ENCODE results near the gene KRTAP1-4.
"Not testable (repeated sequence)": the region's sequence is repeated elsewhere in the genome, so short reads cannot be mapped to it uniquely, and the experiment has no call there.

The KRTAP1-4 gene, protein sequence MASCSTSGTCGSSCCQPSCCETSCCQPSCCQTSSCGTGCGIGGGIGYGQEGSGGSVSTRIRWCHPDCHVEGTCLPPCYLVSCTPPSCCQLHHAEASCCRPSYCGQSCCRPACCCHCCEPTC

DNA sequence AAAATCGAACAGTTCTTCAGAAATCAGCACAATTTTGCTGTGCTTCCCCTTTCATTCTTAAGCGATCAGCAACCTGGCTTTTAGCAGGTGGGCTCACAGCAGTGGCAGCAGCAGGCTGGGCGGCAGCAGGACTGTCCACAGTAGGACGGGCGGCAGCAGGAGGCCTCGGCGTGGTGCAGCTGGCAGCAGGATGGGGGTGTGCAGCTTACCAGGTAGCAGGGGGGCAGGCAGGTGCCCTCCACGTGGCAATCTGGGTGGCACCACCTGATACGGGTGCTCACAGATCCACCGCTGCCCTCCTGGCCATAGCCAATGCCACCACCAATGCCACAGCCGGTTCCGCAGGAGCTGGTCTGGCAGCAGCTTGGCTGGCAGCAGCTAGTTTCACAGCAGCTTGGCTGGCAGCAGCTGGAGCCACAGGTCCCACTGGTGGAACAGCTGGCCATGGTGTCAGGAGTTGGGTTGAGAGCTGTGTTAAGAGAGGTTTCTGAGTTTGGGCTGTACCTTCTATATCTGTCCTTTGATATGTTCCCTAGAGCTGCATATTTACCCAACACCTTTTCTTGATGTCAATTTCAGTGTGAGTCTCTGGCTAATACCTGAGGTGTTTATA lies at the start of gene KRTAP1-4:
KRTAP1-4 (minus strand) TSS at position 563 of the 613 bp plus-strand sequence; CDS start at position 446, 117 bp downstream.
- FAIRE-seq, result no peak

- FAIRE-seq, result no peak
Measured at GRCh38 chr17:41076788-41077187, 46.8 kb upstream of the KRTAP1-4 start.

DNA sequence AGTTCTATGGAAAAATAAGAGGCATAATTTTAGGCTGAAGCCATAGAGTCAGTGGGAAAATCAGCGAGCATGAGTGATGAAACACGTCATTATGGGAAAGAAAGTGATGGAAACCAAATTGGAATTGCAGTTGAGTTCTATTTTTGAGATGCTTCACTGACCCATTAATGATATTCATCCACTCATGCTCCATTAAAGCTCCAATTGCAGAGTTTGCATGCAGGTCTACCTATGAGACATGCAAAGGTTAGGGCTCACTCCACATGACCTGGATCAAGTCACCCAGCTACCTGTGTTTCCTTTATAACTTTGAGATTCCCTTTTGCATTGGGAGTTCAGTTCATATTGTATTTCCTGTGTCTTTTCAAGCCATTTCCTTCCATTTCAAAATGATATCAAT lies 43.7 kb upstream of the KRTAP1-4 start:
- no peak for FAIRE-seq

- FAIRE-seq, result no peak
Measured at GRCh38 chr17:41071606-41072360, 41.8 kb upstream of the KRTAP1-4 start.

DNA sequence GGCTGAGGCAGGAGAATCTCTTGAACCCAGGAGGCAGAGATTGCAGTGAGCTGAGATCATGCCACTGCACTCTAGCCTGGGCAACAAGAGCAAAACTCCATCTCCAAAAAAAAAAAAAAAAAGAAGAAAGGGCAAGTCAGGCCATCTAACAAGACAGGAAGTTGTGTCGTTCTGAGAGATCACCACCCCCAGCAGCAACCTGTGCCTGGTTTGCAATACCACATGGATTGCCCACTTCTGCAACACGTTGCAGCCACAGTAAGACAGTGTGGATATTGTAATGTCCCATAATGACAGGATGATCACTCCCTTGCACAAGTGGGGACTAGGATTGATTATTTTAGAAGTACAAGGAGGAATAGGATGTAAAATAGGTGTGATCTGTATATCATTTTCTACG lies 39.0 kb upstream of the KRTAP1-4 start:
- FAIRE-seq, result no peak

- FAIRE-seq, result no peak
Measured at GRCh38 chr17:41067281-41067680, 37.3 kb upstream of the KRTAP1-4 start.

DNA sequence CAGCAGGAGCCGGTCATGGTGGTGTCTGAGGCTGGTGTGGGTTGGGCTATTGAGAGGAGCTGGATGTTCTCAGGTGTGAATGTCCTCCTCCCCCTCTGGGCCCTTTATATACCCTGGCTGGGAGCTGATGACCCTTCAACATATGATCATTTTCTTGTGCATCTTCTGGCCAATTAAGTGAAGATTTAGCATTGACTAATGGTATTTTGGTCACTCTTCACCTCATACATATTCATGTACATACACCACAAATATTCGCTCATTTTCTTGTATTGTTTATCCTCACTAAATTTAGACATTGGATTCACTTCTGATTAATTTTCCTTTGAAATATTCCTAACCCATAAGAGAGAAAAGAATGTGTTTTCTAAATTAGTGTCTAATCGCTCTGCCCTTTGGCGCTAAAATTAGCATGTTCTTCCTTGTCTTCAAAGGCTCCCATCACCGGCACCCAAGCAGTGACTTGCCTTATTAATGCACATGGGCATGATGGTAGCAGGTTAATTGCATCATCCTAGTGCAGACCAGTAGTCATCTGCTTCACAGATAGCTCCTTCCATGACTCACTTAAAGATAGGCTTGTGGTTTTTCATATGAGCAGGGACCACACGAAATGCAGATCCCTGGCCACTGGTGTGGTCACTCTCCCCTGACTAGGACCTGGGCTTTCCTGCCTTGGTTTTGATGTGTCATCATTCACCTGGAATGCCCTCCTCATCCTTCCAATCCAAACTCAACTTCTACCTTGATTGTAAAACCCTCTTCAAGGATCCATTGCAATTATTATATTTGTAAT lies 36.0 kb upstream of the KRTAP1-4 start, which contains the start of gene KRTAP2-4:
KRTAP2-4 (minus strand) TSS at position 51 of the 796 bp plus-strand sequence; CDS start at position 17, 34 bp downstream.
- FAIRE-seq, result no peak

DNA sequence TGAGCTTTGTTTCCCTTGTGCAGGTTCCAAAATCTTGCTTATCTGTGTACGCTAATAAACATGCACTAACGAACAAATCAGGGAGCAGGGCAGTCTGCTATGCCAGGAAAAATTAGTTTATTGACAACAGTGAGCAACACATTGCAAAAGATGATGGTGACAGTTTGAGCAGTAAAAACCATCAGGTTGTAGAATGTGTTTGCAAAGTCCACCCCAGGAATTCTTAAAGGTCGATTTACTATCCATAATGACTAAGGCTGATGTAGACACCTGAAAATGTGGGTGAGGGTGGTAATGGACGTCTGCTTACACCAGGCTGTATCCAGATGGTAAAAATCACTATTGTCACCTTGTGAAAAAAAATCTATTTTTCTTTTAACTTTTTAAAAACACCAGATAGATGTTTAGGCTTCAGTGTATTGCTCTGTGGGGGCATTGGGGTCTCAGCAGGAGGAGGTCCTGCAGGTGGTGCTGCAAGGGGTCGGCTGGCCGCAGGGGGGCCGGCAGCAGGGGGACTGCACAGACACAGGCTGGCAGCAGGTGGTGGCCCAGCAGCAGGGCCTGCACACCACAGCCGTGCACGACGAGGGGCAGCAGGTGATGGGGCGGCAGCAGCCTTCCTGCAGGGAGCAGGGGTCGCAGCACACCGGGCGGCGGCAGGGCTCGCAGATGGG lies 35.2 kb upstream of the KRTAP1-4 start:
- not testable (repeated sequence) for FAIRE-seq

DNA sequence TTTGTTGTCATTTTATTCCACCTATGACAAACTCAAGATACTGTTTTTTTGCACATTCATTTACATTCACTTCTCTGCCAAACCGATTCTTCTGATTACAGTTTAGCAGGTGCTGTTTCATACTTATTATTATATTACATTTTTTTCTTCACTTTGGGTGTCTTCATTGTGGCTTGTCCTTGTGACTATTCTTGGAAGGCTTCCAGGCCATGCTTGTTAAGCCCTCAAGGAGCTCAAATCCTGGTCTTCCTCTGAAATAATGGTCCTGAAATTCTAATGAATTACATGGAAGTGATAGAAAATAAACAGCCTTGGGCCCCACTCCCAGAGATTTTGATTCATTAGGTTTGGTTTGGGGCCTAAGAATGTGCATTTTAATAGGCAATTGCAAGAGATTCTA lies 34.3 kb upstream of the KRTAP1-4 start:
- FAIRE-seq, result no peak

- no peak for FAIRE-seq
Measured at GRCh38 chr17:41063449-41063848, 33.5 kb upstream of the KRTAP1-4 start.

GRCh38 chr17:41061964-41062363 lies 32.0 kb upstream of the KRTAP1-4 start:
- FAIRE-seq, result no peak

DNA sequence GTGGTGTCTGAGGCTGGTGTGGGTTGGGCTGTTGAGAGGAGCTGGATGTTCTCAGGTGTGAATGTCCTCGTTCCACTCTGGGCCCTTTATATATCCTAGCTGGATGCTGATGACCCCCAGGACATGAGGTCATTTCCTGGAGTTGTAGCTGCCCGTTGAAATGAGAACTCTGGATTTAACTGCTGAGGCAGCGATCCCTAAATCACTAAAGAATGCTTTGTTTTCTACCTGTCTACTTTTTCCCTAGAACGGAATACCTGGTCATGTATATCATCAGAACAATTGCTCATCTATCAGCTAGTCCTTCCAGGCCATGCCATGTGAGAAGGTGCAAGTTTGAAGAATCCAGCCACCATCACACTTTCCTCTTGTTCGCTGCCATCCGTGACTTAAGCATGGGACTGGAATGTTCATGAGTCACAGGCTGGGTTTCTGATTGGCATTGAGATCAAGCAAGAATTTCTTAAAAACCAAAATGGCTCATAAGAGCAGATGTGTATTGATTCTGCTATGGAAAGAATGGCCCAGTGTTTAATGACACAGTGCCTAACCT lies 30.1 kb upstream of the KRTAP1-4 start, which contains the start of gene KRTAP2-3:
KRTAP2-3 (minus strand) TSS at position 63 of the 553 bp plus-strand sequence. CDS start 64 bp downstream, outside the sequence.
- no peak for FAIRE-seq

DNA sequence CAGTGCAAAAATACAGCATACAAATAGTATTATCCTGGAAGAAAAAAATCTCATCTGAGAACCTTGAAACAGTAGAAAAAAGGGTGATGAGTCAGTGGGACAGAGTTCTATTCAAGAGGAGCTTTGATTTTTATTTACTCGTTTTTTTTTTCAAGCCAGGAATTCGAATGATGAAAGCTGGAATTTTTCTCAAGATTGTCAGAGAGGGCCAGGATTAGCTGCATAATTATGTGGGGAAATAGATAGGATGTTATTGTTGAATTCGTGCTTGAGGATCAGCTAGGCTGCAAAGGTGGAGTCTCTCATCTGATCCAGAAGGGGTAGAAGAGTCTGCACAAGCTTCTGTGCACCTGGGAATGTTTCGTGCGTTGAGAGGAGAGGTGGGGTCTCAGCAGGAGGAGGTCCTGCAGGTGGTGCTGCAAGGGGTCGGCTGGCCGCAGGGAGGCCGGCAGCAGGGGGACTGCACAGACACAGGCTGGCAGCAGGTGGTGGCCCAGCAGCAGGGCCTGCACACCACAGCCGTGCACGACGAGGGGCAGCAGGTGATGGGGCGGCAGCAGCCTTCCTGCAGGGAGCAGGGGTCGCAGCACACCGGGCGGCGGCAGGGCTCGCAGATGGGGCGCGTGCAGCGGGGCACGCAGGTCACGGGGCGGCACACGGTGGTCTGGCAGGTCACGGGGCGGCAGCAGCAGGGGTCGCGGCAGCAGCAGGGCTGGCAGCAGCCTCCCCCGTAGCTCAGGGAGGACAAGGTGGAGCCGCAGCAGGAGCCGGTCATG lies 29.5 kb upstream of the KRTAP1-4 start:
- not testable (repeated sequence) for FAIRE-seq

GRCh38 chr17:41058741-41059140 lies 28.7 kb upstream of the KRTAP1-4 start:
- FAIRE-seq, result no peak

- no peak for FAIRE-seq
Measured at GRCh38 chr17:41057547-41057946, 27.6 kb upstream of the KRTAP1-4 start.

DNA sequence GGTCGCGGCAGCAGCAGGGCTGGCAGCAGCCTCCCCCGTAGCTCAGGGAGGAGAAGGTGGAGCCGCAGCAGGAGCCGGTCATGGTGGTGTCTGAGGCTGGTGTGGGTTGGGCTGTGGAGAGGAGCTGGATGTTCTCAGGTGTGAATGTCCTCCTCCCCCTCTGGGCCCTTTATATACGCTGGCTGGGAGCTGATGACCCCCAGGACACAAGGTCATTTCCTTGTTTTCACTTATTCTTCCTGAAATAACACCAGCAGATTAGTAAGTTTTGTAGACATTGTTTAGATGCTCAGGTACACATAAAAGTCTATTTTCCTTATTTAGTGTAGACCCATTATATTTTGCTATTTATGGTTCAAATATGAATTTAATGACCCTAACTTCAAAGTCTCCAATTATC lies 25.1 kb upstream of the KRTAP1-4 start, which contains the start of gene KRTAP2-2:
KRTAP2-2 (minus strand) TSS at position 101 of the 400 bp plus-strand sequence; CDS start at position 82, 19 bp downstream.
- not testable (repeated sequence) for FAIRE-seq

GRCh38 chr17:41054556-41054955 lies 24.6 kb upstream of the KRTAP1-4 start:
- not testable (repeated sequence) for FAIRE-seq

GRCh38 chr17:41054025-41054424 lies 24.0 kb upstream of the KRTAP1-4 start:
- FAIRE-seq, result no peak

DNA sequence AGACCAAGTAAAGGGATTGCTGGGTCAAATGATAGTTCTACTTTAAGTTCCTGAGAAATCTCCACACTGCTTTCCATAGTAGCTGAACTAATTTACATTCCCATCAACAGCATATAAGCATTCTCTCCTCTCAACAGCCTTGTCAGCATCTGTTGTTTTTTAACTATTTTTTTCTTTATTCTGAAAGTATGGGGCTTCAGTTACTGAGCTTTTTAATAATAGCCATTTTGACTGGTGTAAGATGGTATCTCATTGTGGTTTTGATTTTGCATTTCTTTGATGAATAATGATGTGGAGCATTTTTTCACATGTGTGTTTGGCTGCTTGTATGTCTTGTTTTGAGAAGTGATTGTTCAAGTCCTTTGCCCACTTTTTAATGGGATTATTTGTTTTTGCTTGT lies 22.6 kb upstream of the KRTAP1-4 start:
- FAIRE-seq, result no peak

DNA sequence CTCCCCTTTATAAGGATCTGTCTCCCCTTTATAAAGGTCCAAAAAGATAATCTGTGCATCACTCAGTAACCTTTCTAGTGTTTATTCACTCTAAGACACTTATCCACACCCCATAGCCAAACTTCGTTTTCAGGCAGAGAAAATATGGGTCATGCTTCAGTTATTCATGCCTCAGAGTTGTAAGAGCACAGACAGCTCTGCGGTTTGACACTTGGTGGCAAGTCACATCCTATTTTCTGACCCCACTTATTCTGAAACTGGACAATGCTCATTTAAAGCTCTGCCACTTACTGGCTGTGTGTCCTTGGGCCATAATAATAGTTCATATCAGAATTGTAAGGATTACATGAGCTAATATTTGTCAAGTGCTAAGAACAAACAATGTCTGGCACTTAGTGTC lies 19.1 kb upstream of the KRTAP1-4 start:
- FAIRE-seq, result no peak

DNA sequence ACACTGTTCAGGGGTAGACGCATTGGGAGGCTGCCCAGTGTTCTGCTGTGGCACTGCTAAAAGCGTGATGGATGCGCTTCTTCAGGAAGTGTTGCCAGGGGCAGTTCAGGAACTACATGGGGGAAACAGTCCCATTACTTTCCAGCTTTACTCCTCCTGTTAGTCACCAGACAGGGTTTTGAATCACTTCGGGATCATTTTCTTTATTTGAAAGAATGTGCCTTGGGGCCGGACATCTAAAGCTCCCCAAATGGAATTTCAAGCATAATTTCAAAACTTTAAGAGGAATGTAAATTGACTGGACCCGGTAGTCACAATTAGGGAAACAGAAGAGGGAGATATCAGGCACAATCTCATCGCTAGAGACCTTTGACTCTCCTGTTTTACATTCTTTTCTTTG lies 18.4 kb upstream of the KRTAP1-4 start:
- FAIRE-seq, result no peak
